ENCODE data around the gene FAM210A. TPM values are rescaled to one million over a fixed set of nuclear protein-coding genes. Genes with fewer than 3 reads are reported as not detected.

The FAM210A gene
- total RNA-seq, 2 experiments from 2014 or later = 24.9 to 29.4 TPM

- H3K4me1 Mint-ChIP-seq (ENCODE audit: low read depth) = peaks cover 73% of the 10 kb centered on the region
- peak overlapping the region; percentile 92 for H3K27ac Mint-ChIP-seq
- no peaks in the 10 kb centered on the region for H3K27me3 Mint-ChIP-seq
- ChIA-PET CTCF (interaction anchor here (9.5 kb wide), 1 partner anchor 57 kb away, joined by 86 read pairs; no protein-coding TSS in a partner anchor), POLR2A (interaction anchor here (1.0 to 1.4 kb wide), 2 partner anchors 10 to 39 kb away, joined by 3 read pairs; no protein-coding TSS in a partner anchor)
- H3K4me3 Mint-ChIP-seq = peak overlapping the region; percentile 6
- H3K36me3 Mint-ChIP-seq = peaks cover 3% of the 10 kb centered on the region
- peak; percentile 43 for DNase-seq
- H3K9me3 Mint-ChIP-seq = no peaks in the 10 kb centered on the region
- intact Hi-C loops (cut with micrococcal nuclease) = loop anchor here (2.0 to 5.0 kb wide), 2 partner anchors 239 to 324 kb away; no protein-coding TSS in a partner anchor
Measured at GRCh38 chr18:13616041-13616440, 110.3 kb downstream of the FAM210A start.

GRCh38 chr18:13615432-13615861 lies 110.9 kb downstream of the FAM210A start:
- Mint-ChIP-seq H3K27me3 (no peaks in the 10 kb centered on the region), H3K4me3 (peak overlapping the region; percentile 64), H3K4me1 (ENCODE audit: low read depth) (peaks cover 77% of the 10 kb centered on the region), H3K27ac (peak overlapping the region; percentile 92), H3K9me3 (no peaks in the 10 kb centered on the region), H3K36me3 (peaks cover 3% of the 10 kb centered on the region)
- ChIA-PET CTCF (interaction anchor here (0.8 to 9.5 kb wide), 5 partner anchors 38 to 399 kb away, joined by 3 to 86 read pairs (median 3); no protein-coding TSS in a partner anchor), POLR2A (interaction anchor here (0.6 to 4.7 kb wide), 3 partner anchors 38 to 193 kb away, joined by 3 to 39 read pairs (median 4); no protein-coding TSS in a partner anchor)
- DNase-seq = peak; percentile 53
- intact Hi-C loops (cut with micrococcal nuclease) = loop anchor here (1.0 to 5.0 kb wide), 3 partner anchors 48 to 323 kb away; no protein-coding TSS in a partner anchor

GRCh38 chr18:13614641-13615288 lies 111.6 kb downstream of the FAM210A start:
- POLR2A ChIA-PET = interaction anchor here (0.6 to 4.7 kb wide), 5 partner anchors 37 to 192 kb away, joined by 3 to 39 read pairs (median 24); no protein-coding TSS in a partner anchor
- Mint-ChIP-seq H3K4me3 (peak overlapping the region; percentile 64), H3K4me1 (ENCODE audit: low read depth) (peaks cover 79% of the 10 kb centered on the region), H3K27me3 (no peaks in the 10 kb centered on the region), H3K27ac (peak overlapping the region; percentile 92), H3K9me3 (no peaks in the 10 kb centered on the region), H3K36me3 (peaks cover 3% of the 10 kb centered on the region)
- CTCF ChIA-PET = interaction anchor here (0.8 to 9.5 kb wide), 6 partner anchors 14 to 398 kb away, joined by 3 to 86 read pairs (median 4); no protein-coding TSS in a partner anchor
- DNase-seq = peak; percentile 56
- intact Hi-C loops (cut with micrococcal nuclease) = loop anchor here (1.0 to 5.0 kb wide), 5 partner anchors 47 to 397 kb away; partner anchors contain the start of gene LDLRAD4

GRCh38 chr18:13613591-13614501 lies 112.5 kb downstream of the FAM210A start:
- CTCF ChIA-PET = interaction anchor here (1.2 to 9.5 kb wide), 7 partner anchors 15 to 398 kb away, joined by 3 to 86 read pairs (median 6); no protein-coding TSS in a partner anchor
- no peaks in the 10 kb centered on the region for H3K27me3 Mint-ChIP-seq
- DNase-seq = peak; percentile 20
- peak overlapping the region; percentile 78 for H3K4me3 Mint-ChIP-seq
- intact Hi-C loops (cut with micrococcal nuclease) = loop anchor here (2.0 to 5.0 kb wide), 5 partner anchors 113 to 397 kb away; partner anchors contain the start of genes FAM210A, LDLRAD4 and RNMT
- peaks cover 3% of the 10 kb centered on the region for H3K36me3 Mint-ChIP-seq
- peak overlapping the region; percentile 92 for H3K27ac Mint-ChIP-seq
- H3K9me3 Mint-ChIP-seq = no peaks in the 10 kb centered on the region
- POLR2A ChIA-PET = interaction anchor here (1.2 to 4.7 kb wide), 8 partner anchors 26 to 348 kb away, joined by 3 to 39 read pairs (median 8); partner anchors contain the start of genes FAM210A and RNMT
- peaks cover 88% of the 10 kb centered on the region for H3K4me1 Mint-ChIP-seq (ENCODE audit: low read depth)

Other genes starting within 250 kb of the FAM210A start
- gene RNMT, start 115 bp upstream of the FAM210A start, total RNA-seq = 10 to 100 TPM; 41.2 to 43.6 TPM
- gene MC5R, start 97.6 kb upstream of the FAM210A start, total RNA-seq = not detected
- not detected for gene MC2R, start 189.0 kb upstream of the FAM210A start, total RNA-seq